Sciatic nerve (tissue), 2 donors: Measurements from ENCODE around the gene MGAT5. TPM values are rescaled to one million over a fixed set of nuclear protein-coding genes. Genes with fewer than 3 reads are reported as not detected.

Experiments
- ATAC-seq: fragments of 200-7000 bp; cut with Tn5 transposase; one replicate; pipeline ENCODE4 v1.9.1; 2020; ENCODE audit warnings: mild to moderate bottlenecking, moderate library complexity
- DNase-seq: peaks from one replicate; pipeline ENCODE4 v3.0.0-alpha.2; 2020; ENCODE audit warnings: low spot score
- intact Hi-C: fragments of 100-400 bp; cut with DNase I; formaldehyde crosslinking; loops from one replicate; pipeline ENCODE4 v1.14.2; 2022
- total RNA-seq: library from RNA; stranded (reverse); fragmentation: NEBNext Ultra II Directional; extraction: Animal tissue kit (Norgen Biotek cat#: 25700); gene quantifications from one replicate; pipeline ENCODE4 v1.2.1, GENCODE V29; 2021
- donor health status: DM: no; HTN: no; CAD: no.
- donor health status: DM: no; HTN: no; CAD: no.

The MGAT5 gene
- total RNA-seq, 1 donor from 2014 or later: 49.6 TPM

DNA sequence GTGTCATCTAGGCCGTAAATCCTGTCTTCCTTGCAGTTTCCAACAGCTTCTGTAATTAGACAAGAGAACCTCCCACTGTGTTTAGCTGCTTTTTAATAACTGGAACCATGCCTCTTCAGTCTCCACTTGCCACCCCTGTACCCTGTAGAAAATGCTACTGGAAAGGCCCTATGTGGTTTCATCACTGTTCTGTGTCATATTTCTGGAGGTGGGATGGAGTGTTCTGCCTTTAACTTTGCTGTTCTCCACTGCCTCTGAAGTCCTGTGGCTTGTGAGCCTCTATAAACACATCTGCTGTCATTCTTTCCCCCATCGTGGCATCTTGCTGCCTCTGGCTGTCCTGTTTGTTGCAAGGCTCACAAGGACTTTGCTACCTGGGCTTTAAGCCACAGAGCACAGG is 17.9 kb downstream of the MGAT5 start:
- ATAC-seq: no peak
- DNase-seq: no peak
- intact Hi-C loops: no loop called here

GRCh38 chr2:134272806-134273205 is 18.9 kb downstream of the MGAT5 start:
- peak; percentile 26 for ATAC-seq
- intact Hi-C loops: no loop called here
- DNase-seq: no peak

- ATAC-seq: peak; percentile 79
- intact Hi-C loops: no loop called here
- no peak for DNase-seq
Observed at GRCh38 chr2:134273256-134273983, 19.5 kb downstream of the MGAT5 start.

- DNase-seq: no peak
- intact Hi-C loops: no loop called here
- no peak for ATAC-seq
Observed at GRCh38 chr2:134274121-134274520, 20.2 kb downstream of the MGAT5 start.

DNA sequence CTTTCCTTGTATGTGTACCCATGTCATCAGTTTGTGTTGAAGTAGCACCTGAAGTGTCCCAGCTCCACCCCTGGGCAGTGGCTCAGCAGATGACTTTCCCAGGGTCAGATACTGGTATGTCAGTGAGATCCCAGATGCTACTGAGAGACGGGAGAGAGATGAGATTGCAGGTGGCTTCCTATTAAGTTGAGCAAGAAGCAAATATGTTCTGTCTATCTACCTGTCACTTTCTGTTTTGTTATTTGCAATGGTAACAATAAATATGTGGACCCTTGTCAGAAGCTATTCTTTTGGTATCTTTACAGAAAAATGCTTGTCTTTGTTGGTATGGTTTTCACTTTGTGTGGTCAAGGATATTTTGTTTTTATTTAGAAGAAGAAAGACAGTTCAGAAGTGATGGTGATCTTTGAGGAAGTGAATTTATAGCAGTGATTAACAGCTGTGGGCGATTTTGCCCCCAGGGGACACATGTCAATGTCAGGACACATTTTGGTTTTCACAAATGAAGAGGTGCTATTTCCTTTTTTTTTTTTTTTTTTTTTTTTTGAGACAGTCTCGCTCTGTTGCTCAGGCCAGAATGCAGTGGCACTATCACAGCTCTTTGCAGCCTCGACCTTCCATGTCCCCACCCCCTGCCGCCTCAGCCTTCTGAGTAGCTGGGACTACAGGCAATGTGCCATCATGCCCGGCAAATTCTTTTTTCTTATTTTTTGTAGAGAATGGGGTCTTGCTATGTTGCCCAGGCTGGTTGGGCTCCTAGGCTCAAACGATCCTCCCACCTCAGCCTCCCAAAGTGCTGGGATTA is 21.4 kb downstream of the MGAT5 start:
- no peak for DNase-seq
- intact Hi-C loops: no loop called here
- ATAC-seq: no peak

GRCh38 chr2:134276381-134277172 is 22.7 kb downstream of the MGAT5 start:
- DNase-seq (no peak), ATAC-seq (no peak)
- intact Hi-C loops: no loop called here

- no peak for DNase-seq
- ATAC-seq: no peak
- intact Hi-C loops: no loop called here
Observed at GRCh38 chr2:134277223-134277622, 23.4 kb downstream of the MGAT5 start.

DNA sequence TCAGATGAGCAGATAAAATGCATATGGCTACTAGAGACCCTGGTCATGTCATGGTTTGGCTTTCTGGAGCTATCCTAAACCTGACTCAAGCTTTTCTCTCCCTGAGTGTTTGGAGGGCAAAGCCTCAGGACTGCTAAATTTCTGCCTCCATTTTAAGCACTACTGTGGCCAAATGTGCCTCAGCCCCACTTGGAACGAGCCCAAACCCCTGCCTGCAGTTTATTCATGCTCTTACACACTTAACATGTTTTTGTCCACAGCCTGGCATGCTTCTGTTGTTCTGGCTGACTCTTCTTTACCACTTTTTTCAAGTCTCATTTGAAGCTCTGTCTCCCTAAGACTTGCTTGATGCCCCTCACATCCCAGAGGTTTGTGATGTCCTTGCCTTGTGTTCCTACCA is 24.7 kb downstream of the MGAT5 start:
- DNase-seq (no peak), ATAC-seq (no peak)
- intact Hi-C loops: no loop called here

DNA sequence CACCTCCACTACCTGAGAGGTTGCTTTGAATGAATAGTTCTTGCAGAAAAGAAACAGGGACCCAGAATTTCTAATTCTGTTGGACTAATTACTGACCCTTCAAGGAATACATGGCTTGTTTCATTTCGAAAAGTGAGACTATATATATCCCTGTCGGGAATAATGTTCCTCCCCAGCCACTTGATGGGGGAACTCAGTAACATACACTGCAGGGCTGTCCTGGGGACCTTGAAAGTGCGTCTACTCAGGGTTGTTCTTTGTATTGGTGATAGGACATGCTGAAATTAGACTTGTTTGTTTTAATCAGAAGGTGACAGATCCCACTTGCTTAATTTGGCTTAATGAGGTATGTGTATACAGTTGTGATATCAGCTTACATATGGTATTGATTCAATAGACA is 25.5 kb downstream of the MGAT5 start:
- intact Hi-C loops: no loop called here
- ATAC-seq (no peak), DNase-seq (no peak)

- intact Hi-C loops: no loop called here
- ATAC-seq: no peak
- no peak for DNase-seq
Observed at GRCh38 chr2:134280231-134280630, 26.4 kb downstream of the MGAT5 start.

DNA sequence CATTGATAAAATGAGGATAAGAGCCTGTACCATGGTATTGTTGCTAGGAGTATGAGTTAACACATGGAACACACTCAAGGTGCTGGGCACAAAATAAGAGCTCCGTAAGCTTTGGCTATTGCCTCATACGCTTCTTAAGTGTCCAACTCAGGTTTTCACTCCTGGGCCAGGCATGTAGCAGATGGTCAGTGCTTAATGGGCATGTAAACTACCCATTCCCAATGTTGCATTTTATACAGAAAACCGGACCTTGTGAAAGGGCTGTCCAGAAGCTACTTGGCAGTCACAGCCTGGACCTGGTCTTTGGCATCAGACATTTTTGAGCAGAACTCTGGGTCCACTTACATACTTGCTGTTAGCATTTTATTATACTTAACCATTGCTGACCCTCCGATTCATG is 26.9 kb downstream of the MGAT5 start:
- DNase-seq (no peak), ATAC-seq (no peak)
- intact Hi-C loops: no loop called here

DNA sequence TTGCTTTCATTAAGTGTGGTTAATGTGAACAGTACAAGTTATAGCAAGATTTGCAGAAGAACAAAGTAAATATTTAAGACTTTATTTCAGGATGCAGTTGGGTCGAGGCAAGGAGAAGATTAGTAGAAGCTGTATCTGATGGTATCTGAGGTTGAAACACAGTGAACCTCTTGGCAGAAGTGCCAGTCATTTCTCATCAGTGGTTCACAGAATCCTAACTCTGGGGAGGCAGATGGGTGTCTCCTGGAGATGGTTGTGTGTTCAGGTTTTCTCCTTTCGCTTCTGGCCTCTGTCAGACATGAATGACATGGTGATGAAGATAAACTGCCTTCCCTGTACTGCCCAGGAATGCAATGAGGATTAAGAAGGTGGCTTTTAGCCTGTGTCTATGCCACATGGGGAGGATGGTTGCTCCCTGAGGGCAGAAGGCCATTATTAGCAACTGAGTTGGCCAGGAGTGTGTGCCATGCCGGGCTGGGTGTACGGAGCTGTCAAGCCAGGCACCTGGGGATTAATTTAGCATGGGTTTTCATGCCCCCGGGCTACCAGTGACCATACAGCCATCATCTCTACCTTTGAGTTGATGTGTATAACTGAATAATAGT is 28.0 kb downstream of the MGAT5 start:
- DNase-seq: no peak
- intact Hi-C loops: no loop called here
- ATAC-seq: no peak

DNA sequence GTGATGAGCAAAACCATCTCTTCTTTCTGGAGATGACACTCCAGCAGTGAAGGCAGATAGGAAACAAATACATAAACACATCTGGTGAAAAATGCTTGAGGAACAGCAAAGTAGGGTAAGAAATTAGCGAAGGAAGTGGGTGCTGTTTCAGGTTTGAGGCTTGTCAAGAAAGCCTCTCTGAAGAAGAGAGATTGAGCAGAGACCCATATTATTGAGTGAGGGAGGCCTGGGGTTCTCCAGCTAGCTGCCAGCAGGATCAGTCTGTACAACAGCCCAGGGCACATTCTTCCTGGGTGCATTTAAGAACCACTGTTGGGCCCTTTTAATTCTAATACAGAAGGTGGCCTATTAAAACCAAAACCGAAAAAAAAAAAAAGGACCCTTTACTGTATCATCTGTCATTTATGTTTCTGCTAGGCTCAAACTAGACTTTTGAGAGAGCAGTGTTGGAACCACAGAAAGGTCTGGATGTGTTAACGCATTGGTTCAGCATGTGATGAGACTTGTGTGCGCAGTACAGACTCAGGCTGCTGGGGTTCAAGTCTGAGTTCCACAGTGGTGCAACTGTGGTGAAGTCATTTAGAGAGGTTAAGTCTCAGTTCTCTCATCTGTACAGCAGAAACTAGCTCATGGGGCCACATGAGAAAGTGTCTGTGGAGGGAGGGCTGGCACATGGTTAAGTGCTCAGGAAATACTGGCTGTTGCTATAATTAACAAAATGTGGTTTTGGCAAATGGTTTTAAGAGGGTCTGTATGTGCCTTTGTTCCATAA is 28.9 kb downstream of the MGAT5 start:
- no peak for ATAC-seq

GRCh38 chr2:134283661-134284060 is 29.8 kb downstream of the MGAT5 start:
- intact Hi-C loops: no loop called here
- DNase-seq (no peak), ATAC-seq (no peak)

More for the DNA sequence above, 28.9 kb downstream of the MGAT5 start:
- intact Hi-C loops: no loop called here
- DNase-seq: no peak

GRCh38 chr2:134284119-134284670 is 30.3 kb downstream of the MGAT5 start:
- DNase-seq: no peak
- intact Hi-C loops: no loop called here
- ATAC-seq: no peak

- no peak for DNase-seq
- no peak for ATAC-seq
- intact Hi-C loops: no loop called here
Observed at GRCh38 chr2:134287323-134287722, 33.5 kb downstream of the MGAT5 start.

DNA sequence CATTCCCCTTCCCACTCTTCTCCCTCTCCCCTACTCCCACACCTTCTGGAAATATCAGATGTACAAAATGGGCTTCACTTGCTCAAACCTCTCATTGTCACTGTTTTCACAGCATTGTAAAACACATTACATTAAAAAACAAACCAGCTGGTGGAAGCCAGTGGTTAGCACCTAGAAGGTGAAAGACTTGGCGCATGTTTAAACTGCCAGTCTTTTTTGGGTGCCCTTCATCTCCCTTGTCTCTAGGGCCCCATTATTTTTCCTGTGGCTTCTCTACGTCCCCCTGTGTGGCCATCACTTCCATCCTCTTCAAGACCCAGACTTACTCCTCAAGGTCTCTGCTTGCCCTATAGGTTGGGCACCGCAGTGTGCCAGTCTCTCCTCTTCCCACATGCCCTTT is 34.9 kb downstream of the MGAT5 start:
- no peak for DNase-seq
- no peak for ATAC-seq
- intact Hi-C loops: no loop called here

- ATAC-seq: no peak
- no peak for DNase-seq
- intact Hi-C loops: no loop called here
Observed at GRCh38 chr2:134289225-134289624, 35.4 kb downstream of the MGAT5 start.
